ENCODE data around the gene ACOT7. TPM values are rescaled to one million over a fixed set of nuclear protein-coding genes. Genes with fewer than 3 reads are reported as not detected.

ACOT7 gene
- total and polyA plus RNA-seq, 2 donors (not counting 1 experiment from before 2014, with no cell fraction given) = 4.2 to 4.6 TPM

- Mint-ChIP-seq H3K4me3 (no peak overlapping the region), H3K27ac (no peak overlapping the region), H3K27me3 (no peaks in the 10 kb centered on the region), H3K4me1 (peaks cover 20% of the 10 kb centered on the region), H3K9me3 (ENCODE audit: insufficient read depth) (no peaks in the 10 kb centered on the region)
- WGBS (ENCODE audit: insufficient coverage) = 96% methylated on average over 9 of the region's 13 CpGs
- no peak for DNase-seq
- H3K9ac ChIP-seq (ENCODE audit: low read length) = no peak overlapping the region
- H4K20me1 ChIP-seq (ENCODE audit: control insufficient read depth, insufficient read depth, low read length, poor library complexity, severe bottlenecking) = no peaks in the 10 kb centered on the region
- H3K27ac ChIP-seq (ENCODE audit: low read length in 2 of 2) = no peak overlapping the region
- no peaks in the 10 kb centered on the region for H3K79me2 ChIP-seq (ENCODE audit: control insufficient read depth, insufficient read depth, low read length)
- H3K4me1 ChIP-seq (ENCODE audit: control insufficient read depth in 2 of 2, insufficient read depth in 2 of 2, low read length in 2 of 2) = peaks cover 21 to 30% of the 10 kb centered on the region in 2 donors
- no peak overlapping the region for H2AFZ ChIP-seq (ENCODE audit: insufficient read depth, low read depth, low read length, poor library complexity, severe bottlenecking)
- intact Hi-C loops (cut with micrococcal nuclease) = no loop called here
- H3K9me3 ChIP-seq (ENCODE audit: control extremely low read depth in 1 of 3, control insufficient read depth in 2 of 3, insufficient read depth in 1 of 3, low read length in 2 of 3) = no peaks in the 10 kb centered on the region
- TF ChIP-seq EZH2 (IDR thresholded peaks at IDR 0.05; ENCODE audit: borderline replicate concordance, insufficient read depth, low read depth, low read length, poor library complexity, severe bottlenecking) = no peak
- no peak for TF ChIP-seq CTCF (IDR thresholded peaks at IDR 0.05)
- no peak overlapping the region for H3K4me3 ChIP-seq (ENCODE audit: control extremely low read depth in 1 of 5, extremely low read depth in 1 of 5, insufficient read depth in 1 of 5, low read depth in 2 of 5, low read length in 4 of 5)
- ChIA-PET CTCF (interaction anchor here (1.2 to 6.5 kb wide), 6 partner anchors 13 to 116 kb away, joined by 3 to 89 read pairs (median 7); partner anchors contain the start of gene ACOT7), POLR2A (no interaction called here)
- H3K4me2 ChIP-seq (replicated peaks; ENCODE audit: low read depth, low read length, poor library complexity, severe bottlenecking) = no peak overlapping the region
- H3K27me3 ChIP-seq (replicated peaks in 1 of 4; ENCODE audit: control extremely low read depth in 1 of 4, control insufficient read depth in 3 of 4, insufficient read depth in 4 of 4, low read length in 3 of 4) = no peaks in the 10 kb centered on the region
- no peaks in the 10 kb centered on the region for H3K36me3 ChIP-seq (replicated peaks in 1 of 2; ENCODE audit: control extremely low read depth in 1 of 2, control insufficient read depth in 1 of 2, extremely low read depth in 1 of 2, insufficient read depth in 2 of 2, low read length in 1 of 2)
- ATAC-seq (ENCODE audit: low read depth) = no peak
Measured at GRCh38 chr1:6361124-6361775, 32.3 kb downstream of the ACOT7 start.

- no peaks in the 10 kb centered on the region for H3K9me3 Mint-ChIP-seq (ENCODE audit: insufficient read depth)
- no peaks in the 10 kb centered on the region for H3K79me2 ChIP-seq (ENCODE audit: control insufficient read depth, insufficient read depth, low read length)
- peaks cover 21 to 30% of the 10 kb centered on the region in 2 donors for H3K4me1 ChIP-seq (ENCODE audit: control insufficient read depth in 2 of 2, insufficient read depth in 2 of 2, low read length in 2 of 2)
- ATAC-seq (ENCODE audit: low read depth) (no peak), DNase-seq (no peak)
- peak overlapping the region; percentile 68 for H2AFZ ChIP-seq (ENCODE audit: insufficient read depth, low read depth, low read length, poor library complexity, severe bottlenecking)
- ChIA-PET CTCF (interaction anchor here (0.6 to 6.5 kb wide), 5 partner anchors 9 to 78 kb away, joined by 3 to 89 read pairs (median 7); partner anchors contain the start of gene ACOT7), POLR2A (no interaction called here)
- intact Hi-C loops (cut with micrococcal nuclease) = no loop called here
- TF ChIP-seq CTCF (IDR thresholded peaks at IDR 0.05) (no peak), EZH2 (IDR thresholded peaks at IDR 0.05; ENCODE audit: borderline replicate concordance, insufficient read depth, low read depth, low read length, poor library complexity, severe bottlenecking) (no peak)
- 68% methylated on average over 7 of the region's 9 CpGs for whole genome bisulfite sequencing (ENCODE audit: insufficient coverage)
- no peak overlapping the region for H3K4me3 Mint-ChIP-seq
- no peaks in the 10 kb centered on the region for H3K9me3 ChIP-seq (ENCODE audit: control extremely low read depth in 1 of 3, control insufficient read depth in 2 of 3, insufficient read depth in 1 of 3, low read length in 2 of 3)
- H3K9ac ChIP-seq (ENCODE audit: low read length) = no peak overlapping the region
- H4K20me1 ChIP-seq (ENCODE audit: control insufficient read depth, insufficient read depth, low read length, poor library complexity, severe bottlenecking) = no peaks in the 10 kb centered on the region
- H3K4me2 ChIP-seq (replicated peaks; ENCODE audit: low read depth, low read length, poor library complexity, severe bottlenecking) = peak overlapping the region; percentile 67
- no peaks in the 10 kb centered on the region for H3K36me3 ChIP-seq (replicated peaks in 1 of 2; ENCODE audit: control extremely low read depth in 1 of 2, control insufficient read depth in 1 of 2, extremely low read depth in 1 of 2, insufficient read depth in 2 of 2, low read length in 1 of 2)
- peak overlapping the region; percentile 15 for H3K27ac Mint-ChIP-seq
- H3K27ac ChIP-seq (ENCODE audit: low read length in 2 of 2) = peak overlapping the region in 1 of 2 donors; percentile 34
- H3K4me3 ChIP-seq (ENCODE audit: control extremely low read depth in 1 of 5, extremely low read depth in 1 of 5, insufficient read depth in 1 of 5, low read depth in 2 of 5, low read length in 4 of 5) = no peak overlapping the region
- no peaks in the 10 kb centered on the region for H3K27me3 Mint-ChIP-seq
- peaks cover 20% of the 10 kb centered on the region for H3K4me1 Mint-ChIP-seq
- H3K27me3 ChIP-seq (replicated peaks in 1 of 4; ENCODE audit: control extremely low read depth in 1 of 4, control insufficient read depth in 3 of 4, insufficient read depth in 4 of 4, low read length in 3 of 4) = no peaks in the 10 kb centered on the region
Measured at GRCh38 chr1:6360517-6361070, 33.0 kb downstream of the ACOT7 start.
